T-helper 17 cell (primary cell): ENCODE measurements around the gene NPFF. TPM values are rescaled to one million over a fixed set of nuclear protein-coding genes. Genes with fewer than 3 reads are reported as not detected.

Experiments
- ATAC-seq: fragments of 150-1000 bp; cut with Tn5 transposase; 2 replicates; pipeline ENCODE4 v1.10.0; 2021; ENCODE audit warnings: mild to moderate bottlenecking, moderate library complexity
- DNase-seq, 3 donors: peaks; one replicate each; pipeline versions ENCODE4 v3.0.0 to v3.0.0-alpha.2; 2020 to 2021
- H3K9me3 ChIP-seq: one replicate; pipeline ENCODE4 v1.7.0; 2013; ENCODE audit warnings: low read length, mild to moderate bottlenecking; ENCODE audit not compliant: control insufficient read depth, poor library complexity, severe bottlenecking
- H3K27ac Mint-ChIP-seq: one replicate; pipeline ENCODE4 v1.8.0; 2022; ENCODE audit warnings: mild to moderate bottlenecking, moderate library complexity, mixed read lengths
- H3K27me3 Mint-ChIP-seq: one replicate; pipeline ENCODE4 v1.8.0; 2022; ENCODE audit warnings: mixed read lengths
- H3K36me3 Mint-ChIP-seq: one replicate; pipeline ENCODE4 v1.8.0; 2022; ENCODE audit warnings: low read depth, mixed read lengths
- H3K4me1 Mint-ChIP-seq: one replicate; pipeline ENCODE4 v1.8.0; 2022; ENCODE audit warnings: mild to moderate bottlenecking, mixed read lengths
- H3K4me3 Mint-ChIP-seq: one replicate; pipeline ENCODE4 v1.8.0; 2022; ENCODE audit warnings: mild to moderate bottlenecking, moderate library complexity, mixed read lengths
- total RNA-seq, 4 donors: library from RNA in 2 of 4; stranded (reverse) in 2 of 4; gene quantifications; one replicate each; pipeline ENCODE4 v1.2.3 and lab custom pipeline; 2022 to 2026

Gene NPFF
- total RNA-seq, 2 donors from 2014 or later, result not detected

- ATAC-seq (no peak), DNase-seq (no peak)
- no peak overlapping the region for H3K4me3 Mint-ChIP-seq
- no peaks in the 10 kb centered on the region for H3K27me3 Mint-ChIP-seq
- peaks cover 10% of the 10 kb centered on the region for H3K36me3 Mint-ChIP-seq
- H3K9me3 ChIP-seq, result no peaks in the 10 kb centered on the region
- H3K4me1 Mint-ChIP-seq, result peaks cover 2% of the 10 kb centered on the region
- H3K27ac Mint-ChIP-seq, result no peak overlapping the region
Measured at GRCh38 chr12:53532021-53532420, 24.7 kb upstream of the NPFF start.

DNA sequence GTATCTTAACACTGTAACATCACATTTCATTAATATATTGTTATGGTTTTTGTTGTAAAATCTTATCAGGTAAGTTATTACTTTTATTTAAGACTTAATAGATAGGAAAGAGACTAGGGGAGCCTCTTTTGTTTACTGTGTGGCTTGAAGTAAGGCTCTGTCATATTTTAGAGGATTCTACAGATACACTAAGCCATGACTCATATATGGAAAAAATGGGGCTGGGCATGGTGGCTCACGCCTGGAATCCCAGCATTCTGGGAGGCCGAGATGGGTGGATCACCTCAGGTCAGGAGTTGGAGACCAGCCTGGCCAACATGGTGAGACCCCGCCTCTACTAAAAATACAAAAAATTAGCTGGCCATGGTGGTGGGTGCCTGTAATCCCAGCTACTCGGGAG is 23.6 kb upstream of the NPFF start:
- ATAC-seq (no peak), DNase-seq (no peak)
- H3K9me3 ChIP-seq, result no peaks in the 10 kb centered on the region
- H3K4me1 Mint-ChIP-seq, result peaks cover 2% of the 10 kb centered on the region
- H3K27ac Mint-ChIP-seq, result no peak overlapping the region
- H3K27me3 Mint-ChIP-seq, result no peaks in the 10 kb centered on the region
- peaks cover 10% of the 10 kb centered on the region for H3K36me3 Mint-ChIP-seq
- H3K4me3 Mint-ChIP-seq, result no peak overlapping the region

- H3K9me3 ChIP-seq, result no peaks in the 10 kb centered on the region
- H3K27me3 Mint-ChIP-seq, result no peaks in the 10 kb centered on the region
- ATAC-seq (no peak), DNase-seq (no peak)
- H3K27ac Mint-ChIP-seq, result no peak overlapping the region
- H3K4me3 Mint-ChIP-seq, result no peak overlapping the region
- H3K4me1 Mint-ChIP-seq, result peaks cover 2% of the 10 kb centered on the region
- peaks cover 8% of the 10 kb centered on the region for H3K36me3 Mint-ChIP-seq
Measured at GRCh38 chr12:53530061-53530460, 22.8 kb upstream of the NPFF start.

DNA sequence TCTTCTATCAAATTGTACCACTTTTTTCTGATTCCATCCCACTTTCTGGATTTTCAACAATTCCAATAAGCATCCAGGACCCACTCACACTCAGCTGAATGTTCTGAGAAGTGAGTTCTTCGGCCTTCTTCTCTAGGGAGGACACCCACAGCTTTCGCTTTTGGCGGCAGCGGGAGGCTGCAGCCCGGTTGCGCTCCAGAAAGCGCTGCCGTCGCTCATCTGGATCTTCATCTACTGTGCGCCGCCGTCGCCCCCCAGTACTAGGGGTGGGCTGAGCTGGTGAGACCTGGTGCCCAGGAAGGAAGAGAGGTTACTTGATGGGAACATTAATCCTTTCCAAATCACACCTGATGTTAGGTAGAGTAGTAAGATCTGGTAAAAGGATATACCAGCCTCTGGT is 17.2 kb upstream of the NPFF start:
- Mint-ChIP-seq H3K4me3 (no peak overlapping the region), H3K27me3 (no peaks in the 10 kb centered on the region), H3K36me3 (peaks cover 10% of the 10 kb centered on the region), H3K4me1 (peaks cover 6% of the 10 kb centered on the region), H3K27ac (no peak overlapping the region)
- DNase-seq, result no peak
- no peaks in the 10 kb centered on the region for H3K9me3 ChIP-seq
- ATAC-seq, result no peak

GRCh38 chr12:53523131-53523530 is 15.8 kb upstream of the NPFF start:
- Mint-ChIP-seq H3K4me1 (peaks cover 6% of the 10 kb centered on the region), H3K27me3 (no peaks in the 10 kb centered on the region), H3K4me3 (no peak overlapping the region), H3K27ac (no peak overlapping the region), H3K36me3 (peaks cover 10% of the 10 kb centered on the region)
- H3K9me3 ChIP-seq, result no peaks in the 10 kb centered on the region
- no peak for DNase-seq
- no peak for ATAC-seq

DNA sequence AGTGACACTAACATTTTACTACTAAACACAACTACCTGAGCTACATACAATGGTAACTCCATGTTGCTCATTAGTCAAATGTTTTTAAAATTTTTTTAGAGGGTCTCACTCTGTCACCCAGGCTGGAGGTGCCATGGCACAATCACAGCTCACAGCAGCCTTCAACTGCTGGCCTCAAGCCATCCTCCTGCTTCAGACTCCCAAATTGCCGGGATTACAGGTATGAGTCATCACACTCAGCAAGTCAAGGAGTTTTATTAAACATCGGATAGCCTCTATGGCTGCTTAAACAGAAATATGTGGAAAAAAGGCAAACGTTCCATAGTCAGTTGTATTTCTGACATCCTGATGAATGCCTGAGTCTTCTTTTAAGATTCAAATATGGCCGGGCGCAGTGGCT is 11.1 kb upstream of the NPFF start:
- ATAC-seq (no peak), DNase-seq (no peak)
- H3K9me3 ChIP-seq, result no peaks in the 10 kb centered on the region
- H3K4me3 Mint-ChIP-seq, result no peak overlapping the region
- H3K4me1 Mint-ChIP-seq, result peaks cover 13% of the 10 kb centered on the region
- no peak overlapping the region for H3K27ac Mint-ChIP-seq
- H3K36me3 Mint-ChIP-seq, result peaks cover 17% of the 10 kb centered on the region
- H3K27me3 Mint-ChIP-seq, result no peaks in the 10 kb centered on the region

- H3K27me3 Mint-ChIP-seq, result no peaks in the 10 kb centered on the region
- no peaks in the 10 kb centered on the region for H3K9me3 ChIP-seq
- DNase-seq, result no peak
- H3K4me1 Mint-ChIP-seq, result peaks cover 13% of the 10 kb centered on the region
- ATAC-seq, result no peak
- no peak overlapping the region for H3K27ac Mint-ChIP-seq
- H3K36me3 Mint-ChIP-seq, result peaks cover 17% of the 10 kb centered on the region
- H3K4me3 Mint-ChIP-seq, result no peak overlapping the region
Measured at GRCh38 chr12:53516758-53517455, 9.6 kb upstream of the NPFF start.

DNA sequence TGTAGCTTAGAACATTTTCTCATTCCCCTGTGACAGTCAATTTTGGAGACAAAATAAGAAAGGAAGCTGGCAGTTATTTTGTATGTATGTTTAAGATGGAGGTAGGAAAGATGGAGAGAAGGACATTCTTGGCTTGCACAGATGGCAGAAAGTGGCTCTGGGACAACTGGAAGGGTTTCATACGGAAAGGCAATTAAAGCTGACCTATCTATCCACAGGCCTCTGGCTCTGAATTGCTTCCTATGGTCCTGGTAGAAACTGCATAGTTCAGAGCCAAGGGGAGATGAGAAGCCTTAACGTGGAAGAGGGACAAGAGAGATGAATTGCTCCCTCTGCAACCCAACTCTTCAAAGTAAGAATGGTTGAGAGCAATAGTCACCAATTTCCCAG is 8.0 kb upstream of the NPFF start:
- Mint-ChIP-seq H3K4me1 (peaks cover 6% of the 10 kb centered on the region), H3K27me3 (no peaks in the 10 kb centered on the region), H3K27ac (peak overlapping the region; percentile 59), H3K4me3 (no peak overlapping the region), H3K36me3 (peaks cover 9% of the 10 kb centered on the region)
- ATAC-seq, result no peak
- no peaks in the 10 kb centered on the region for H3K9me3 ChIP-seq
- no peak for DNase-seq

- H3K4me3 Mint-ChIP-seq, result no peak overlapping the region
- peak overlapping the region; percentile 14 for H3K27ac Mint-ChIP-seq
- DNase-seq (no peak), ATAC-seq (no peak)
- H3K4me1 Mint-ChIP-seq, result peaks cover 6% of the 10 kb centered on the region
- no peaks in the 10 kb centered on the region for H3K27me3 Mint-ChIP-seq
- no peaks in the 10 kb centered on the region for H3K9me3 ChIP-seq
- peaks cover 7% of the 10 kb centered on the region for H3K36me3 Mint-ChIP-seq
Measured at GRCh38 chr12:53514628-53515290, 7.5 kb upstream of the NPFF start.

DNA sequence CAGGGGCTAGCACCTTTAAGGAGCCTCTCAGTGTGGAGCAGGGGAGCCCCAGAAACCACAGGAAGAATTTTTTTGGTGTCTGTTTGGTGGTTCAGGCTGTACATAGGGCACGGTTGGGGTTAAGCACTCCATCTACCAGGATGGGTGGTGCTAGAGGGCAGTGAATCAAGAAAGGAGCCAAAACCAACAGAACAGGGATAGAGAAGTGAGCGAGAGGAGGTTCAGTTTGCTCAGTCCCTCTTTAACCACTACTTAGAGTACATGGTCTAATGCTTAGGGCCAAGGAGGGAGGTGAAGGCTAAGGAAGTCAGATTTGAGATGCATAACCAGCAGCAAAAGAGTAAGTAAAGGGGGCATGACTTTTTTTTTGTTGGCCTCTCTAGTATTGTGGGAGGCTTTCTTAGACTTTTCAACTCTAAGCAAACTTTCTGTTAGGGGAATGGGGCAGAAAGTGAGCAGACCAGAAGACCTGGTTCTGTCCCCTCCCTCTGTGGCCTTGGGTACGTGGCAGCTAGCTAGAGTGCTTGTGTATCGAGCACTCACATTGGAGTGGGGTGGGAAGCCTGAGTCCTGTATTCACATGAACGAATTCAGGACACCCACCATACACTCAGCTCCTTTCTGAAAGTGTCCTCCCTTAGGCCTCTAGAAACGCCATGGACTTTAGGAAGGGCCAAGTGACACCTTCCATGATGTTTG is 6.6 kb upstream of the NPFF start:
- Mint-ChIP-seq H3K27me3 (no peaks in the 10 kb centered on the region), H3K27ac (peak overlapping the region; percentile 65), H3K4me3 (no peak overlapping the region), H3K4me1 (peaks cover 6% of the 10 kb centered on the region), H3K36me3 (peaks cover 7% of the 10 kb centered on the region)
- ATAC-seq (no peak), DNase-seq (no peak)
- H3K9me3 ChIP-seq, result no peaks in the 10 kb centered on the region

DNA sequence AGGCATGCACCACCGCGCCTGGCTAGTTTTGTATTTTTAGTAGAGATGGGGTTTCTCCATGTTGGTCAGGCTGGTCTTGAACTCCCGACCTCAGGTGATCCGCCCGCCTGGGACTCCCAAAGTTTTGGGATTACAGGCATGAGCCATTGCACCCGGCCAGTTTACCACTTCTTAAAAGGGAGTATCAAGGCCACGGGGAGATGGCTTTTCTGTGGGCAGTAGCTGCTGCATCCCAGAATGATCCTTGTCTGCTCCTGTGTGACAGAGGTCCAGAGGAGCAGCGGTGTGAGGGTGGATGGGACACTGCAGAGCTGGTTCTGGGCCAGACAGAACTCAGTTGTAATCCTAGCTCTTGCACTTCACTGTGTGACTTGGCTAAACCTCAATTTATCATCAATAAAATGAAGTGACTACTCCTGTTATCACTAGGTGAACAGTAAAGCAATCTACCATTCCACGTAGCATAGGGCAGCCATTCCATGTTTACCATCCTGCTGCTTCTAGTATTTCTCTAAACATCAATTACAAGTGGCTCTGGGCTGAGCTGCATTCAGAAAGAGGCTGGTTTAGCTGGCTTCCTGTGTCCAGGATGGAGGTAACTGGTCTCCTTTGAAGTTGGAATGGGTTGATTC is 3.0 kb upstream of the NPFF start:
- H3K4me1 Mint-ChIP-seq, result peaks cover 8% of the 10 kb centered on the region
- no peaks in the 10 kb centered on the region for H3K27me3 Mint-ChIP-seq
- H3K36me3 Mint-ChIP-seq, result peaks cover 6% of the 10 kb centered on the region
- DNase-seq, result no peak
- ATAC-seq, result no peak
- no peak overlapping the region for H3K27ac Mint-ChIP-seq
- H3K9me3 ChIP-seq, result no peaks in the 10 kb centered on the region
- H3K4me3 Mint-ChIP-seq, result no peak overlapping the region

DNA sequence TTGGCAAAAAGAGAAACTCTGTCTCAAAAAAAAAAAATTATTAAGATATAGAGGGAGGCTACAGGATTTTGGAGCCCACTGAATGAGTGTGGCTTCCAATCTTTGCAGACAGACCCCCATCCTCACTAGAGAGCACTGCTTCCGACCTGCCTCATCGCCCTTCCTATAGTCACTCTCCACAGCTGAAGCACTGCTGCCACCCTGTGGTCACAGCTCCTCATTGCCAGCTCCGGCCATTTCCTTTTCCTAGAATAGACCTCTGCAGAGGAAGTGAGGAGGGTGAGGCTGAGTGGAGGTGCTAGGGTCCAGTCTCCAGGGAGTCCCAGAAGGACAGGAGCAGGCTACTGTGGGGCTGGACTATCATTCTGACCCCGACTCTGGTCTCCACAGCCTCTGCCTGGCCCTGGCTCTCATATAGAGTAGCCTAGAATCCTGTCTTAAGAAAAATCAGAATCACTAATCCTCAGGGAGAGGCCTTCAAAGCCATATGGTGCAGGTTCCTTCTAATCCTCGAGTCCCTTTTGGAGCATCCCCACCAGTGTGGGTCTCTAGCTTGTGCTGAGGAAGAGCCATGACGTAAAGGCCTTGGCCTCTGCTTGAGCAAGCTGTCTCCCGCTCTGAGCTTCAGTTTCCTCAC is 1.4 kb upstream of the NPFF start:
- no peaks in the 10 kb centered on the region for H3K27me3 Mint-ChIP-seq
- peaks cover 6% of the 10 kb centered on the region for H3K4me1 Mint-ChIP-seq
- peak overlapping the region; percentile 2 for H3K27ac Mint-ChIP-seq
- H3K9me3 ChIP-seq, result no peaks in the 10 kb centered on the region
- ATAC-seq (peak; percentile 98), DNase-seq (peak; percentile 58 to 77 (median 65))
- H3K36me3 Mint-ChIP-seq, result peaks cover 5% of the 10 kb centered on the region
- H3K4me3 Mint-ChIP-seq, result no peak overlapping the region

DNA sequence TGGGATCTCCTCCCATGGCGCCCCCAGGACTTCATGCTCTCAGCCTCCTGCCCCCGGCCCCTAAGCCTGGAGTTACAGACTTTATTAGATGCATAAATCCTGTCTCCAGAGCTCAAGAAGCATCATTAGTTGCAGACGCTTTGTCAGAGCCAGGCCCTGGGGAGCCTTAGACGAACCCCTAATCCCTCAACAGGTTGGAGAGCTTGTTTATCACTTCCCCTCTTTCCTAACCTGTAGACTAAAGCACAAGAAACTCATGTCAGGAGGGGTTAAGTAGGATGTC is 260 bp upstream of the NPFF start:
- H3K9me3 ChIP-seq, result no peaks in the 10 kb centered on the region
- peak overlapping the region; percentile 6 for H3K27ac Mint-ChIP-seq
- no peaks in the 10 kb centered on the region for H3K27me3 Mint-ChIP-seq
- H3K4me3 Mint-ChIP-seq, result no peak overlapping the region
- peaks cover 4% of the 10 kb centered on the region for H3K4me1 Mint-ChIP-seq
- ATAC-seq, result no peak
- peaks cover 5% of the 10 kb centered on the region for H3K36me3 Mint-ChIP-seq
- no peak for DNase-seq
